Skeletal muscle tissue (tissue), 4 donors: Measurements from ENCODE around the gene ANKRD29. TPM values are rescaled to one million over a fixed set of nuclear protein-coding genes. Genes with fewer than 3 reads are reported as not detected.
A peak's percentile ranks its signal among the peaks of the same experiment; 100 is the strongest.

ENCODE experiments used
- H3K27ac ChIP-seq: one replicate; pipeline ENCODE4 v1.7.0; 2013; ENCODE audit warnings: mild to moderate bottlenecking, low read depth, low read length, inconsistent platforms
- H3K27me3 ChIP-seq, 3 donors: one replicate each; pipeline ENCODE4 v1.7.0; 2013; ENCODE audit warnings: low read length in 3 of 3; ENCODE audit not compliant: control insufficient read depth in 3 of 3, insufficient read depth in 3 of 3
- H3K36me3 ChIP-seq, 3 donors: one replicate each; pipeline ENCODE4 v1.7.0; 2013; ENCODE audit warnings: low read length in 3 of 3; ENCODE audit not compliant: control insufficient read depth in 3 of 3, insufficient read depth in 3 of 3
- H3K4me1 ChIP-seq, 3 donors: one replicate each; pipeline ENCODE4 v1.7.0; 2013; ENCODE audit warnings: low read length in 3 of 3, mild to moderate bottlenecking in 3 of 3; ENCODE audit not compliant: control insufficient read depth in 3 of 3, insufficient read depth in 3 of 3
- H3K4me3 ChIP-seq, 3 donors: one replicate each; pipeline ENCODE4 v1.7.0; 2013; ENCODE audit warnings: low read length in 3 of 3
- H3K9ac ChIP-seq, 3 donors: one replicate each; pipeline ENCODE4 v1.7.0; 2013; ENCODE audit warnings: low read length in 3 of 3, mild to moderate bottlenecking in 3 of 3, moderate library complexity in 2 of 3, low read depth in 1 of 3
- H3K9me3 ChIP-seq, 3 donors: one replicate each; pipeline ENCODE4 v1.7.0; 2013; ENCODE audit warnings: low read length in 3 of 3; ENCODE audit not compliant: control insufficient read depth in 3 of 3
- total RNA-seq: library from RNA; depleted of rRNA; stranded (reverse); fragments of >200 nt; gene quantifications from one replicate; pipeline ENCODE4 v1.2.3, GENCODE V29; 2014
- donor health status: Osteomylitis.

Gene ANKRD29
- total RNA-seq, result 3.7 TPM

- Histone ChIP-seq H3K36me3 (no peaks in the 10 kb centered on the region), H3K27ac (no peak within 1 kb of the TSS)
Observed at GRCh38 chr18:23662309-23663263, at the start of gene ANKRD29. Gene ANKRD29 (minus strand): TSS chr18:23662911. CDS start chr18:23662730, 181 bp downstream.

GRCh38 chr18:23712445-23712844, 49.7 kb upstream of the ANKRD29 start:
- H3K9me3 ChIP-seq, result no peaks in the 10 kb centered on the region
- H3K4me3 ChIP-seq, result no peak overlapping the region
- no peaks in the 10 kb centered on the region for H3K4me1 ChIP-seq

More at GRCh38 chr18:23662309-23663263, at the start of gene ANKRD29:
- Histone ChIP-seq H3K9ac (peak within 1 kb of the TSS in 1 of 3 donors; percentile 55), H3K9me3 (no peaks in the 10 kb centered on the region), H3K4me3 (peak within 1 kb of the TSS; percentile 66 to 74 (median 67)), H3K27me3 (peaks cover 18 to 28% (median 20%) of the 10 kb centered on the region in 3 donors), H3K4me1 (peaks cover 4 to 8% (median 5%) of the 10 kb centered on the region in 3 donors)

GRCh38 chr18:23711426-23711825, 48.7 kb upstream of the ANKRD29 start:
- Histone ChIP-seq H3K4me1 (no peaks in the 10 kb centered on the region), H3K4me3 (no peak overlapping the region), H3K9ac (no peak overlapping the region), H3K27ac (no peak overlapping the region), H3K9me3 (peaks cover 0 to 5% (median 0%) of the 10 kb centered on the region in 3 donors), H3K36me3 (no peaks in the 10 kb centered on the region), H3K27me3 (no peaks in the 10 kb centered on the region)

More at GRCh38 chr18:23712445-23712844, 49.7 kb upstream of the ANKRD29 start:
- H3K9ac ChIP-seq, result no peak overlapping the region
- no peak overlapping the region for H3K27ac ChIP-seq
- no peaks in the 10 kb centered on the region for H3K36me3 ChIP-seq
- H3K27me3 ChIP-seq, result no peaks in the 10 kb centered on the region

- Histone ChIP-seq H3K4me1 (no peaks in the 10 kb centered on the region), H3K9me3 (peaks cover 0 to 5% (median 0%) of the 10 kb centered on the region in 3 donors), H3K27me3 (no peaks in the 10 kb centered on the region), H3K27ac (no peak overlapping the region), H3K4me3 (no peak overlapping the region), H3K9ac (no peak overlapping the region), H3K36me3 (no peaks in the 10 kb centered on the region)
Observed at GRCh38 chr18:23710946-23711345, 48.2 kb upstream of the ANKRD29 start.

GRCh38 chr18:23710068-23710527, 47.4 kb upstream of the ANKRD29 start:
- H3K4me1 ChIP-seq, result no peaks in the 10 kb centered on the region
- H3K9me3 ChIP-seq, result peaks cover 0 to 5% (median 0%) of the 10 kb centered on the region in 3 donors
- H3K27ac ChIP-seq, result no peak overlapping the region
- H3K27me3 ChIP-seq, result no peaks in the 10 kb centered on the region
- H3K9ac ChIP-seq, result no peak overlapping the region
- H3K36me3 ChIP-seq, result no peaks in the 10 kb centered on the region
- H3K4me3 ChIP-seq, result no peak overlapping the region

- Histone ChIP-seq H3K4me3 (no peak overlapping the region), H3K27ac (no peak overlapping the region), H3K9me3 (peaks cover 0 to 5% (median 0%) of the 10 kb centered on the region in 3 donors), H3K27me3 (no peaks in the 10 kb centered on the region), H3K36me3 (no peaks in the 10 kb centered on the region), H3K4me1 (no peaks in the 10 kb centered on the region), H3K9ac (no peak overlapping the region)
Observed at GRCh38 chr18:23706971-23707640, 44.4 kb upstream of the ANKRD29 start.

GRCh38 chr18:23704806-23705205, 42.1 kb upstream of the ANKRD29 start:
- no peak overlapping the region for H3K9ac ChIP-seq
- H3K4me3 ChIP-seq, result no peak overlapping the region
- H3K27me3 ChIP-seq, result no peaks in the 10 kb centered on the region
- no peak overlapping the region for H3K27ac ChIP-seq
- H3K4me1 ChIP-seq, result no peaks in the 10 kb centered on the region
- H3K9me3 ChIP-seq, result peaks cover 0 to 5% (median 0%) of the 10 kb centered on the region in 3 donors
- no peaks in the 10 kb centered on the region for H3K36me3 ChIP-seq

GRCh38 chr18:23703987-23704384, 41.3 kb upstream of the ANKRD29 start:
- Histone ChIP-seq H3K9ac (peak overlapping the region in 1 of 3 donors; percentile 40), H3K4me1 (no peaks in the 10 kb centered on the region)

GRCh38 chr18:23703057-23703986, 40.6 kb upstream of the ANKRD29 start:
- Histone ChIP-seq H3K4me1 (no peaks in the 10 kb centered on the region), H3K9ac (no peak overlapping the region), H3K27me3 (no peaks in the 10 kb centered on the region), H3K27ac (no peak overlapping the region), H3K4me3 (no peak overlapping the region), H3K36me3 (no peaks in the 10 kb centered on the region), H3K9me3 (peaks cover 0 to 5% (median 0%) of the 10 kb centered on the region in 3 donors)

More at GRCh38 chr18:23703987-23704384, 41.3 kb upstream of the ANKRD29 start:
- Histone ChIP-seq H3K9me3 (peaks cover 0 to 5% (median 0%) of the 10 kb centered on the region in 3 donors), H3K27ac (no peak overlapping the region), H3K4me3 (no peak overlapping the region), H3K36me3 (no peaks in the 10 kb centered on the region), H3K27me3 (no peaks in the 10 kb centered on the region)
